ENCODE data around the gene ZDHHC11B.
"Not testable (repeated sequence)": the region's sequence is repeated elsewhere in the genome, so short reads cannot be mapped to it uniquely, and the experiment has no call there.

ZDHHC11B gene

GRCh38 chr5:763998-764781, 20.3 kb downstream of the ZDHHC11B start:
- H3K27ac ChIP-seq (ENCODE audit: extremely low read depth, low read depth, low read length) = no peak overlapping the region
- CTCF ChIA-PET = no interaction called here
- peaks cover 0 to 13% of the 10 kb centered on the region in 2 experiments; a peak in 1 of 3 replicates for H3K36me3 ChIP-seq (ENCODE audit: control insufficient read depth in 2 of 2, insufficient read depth in 1 of 2, low read length in 2 of 2)
- no peaks in the 10 kb centered on the region for H3K9me3 ChIP-seq (ENCODE audit: control insufficient read depth, insufficient read depth, low read depth, low read length)
- H3K4me3 ChIP-seq (ENCODE audit: low read depth, low read length) = no peak overlapping the region
- no peak for TF ChIP-seq IKZF3 (tag by site-specific recombination; IDR thresholded peaks at IDR 0.05)
- TF ChIP-seq GLI2 (tag by site-specific recombination; IDR thresholded peaks at IDR 0.05; ENCODE audit: borderline replicate concordance, low read depth) = no peak
- TF ChIP-seq ZNF292 (tag by site-specific recombination; IDR thresholded peaks at IDR 0.05; ENCODE audit: borderline replicate concordance, low read depth) = no peak
- TF ChIP-seq ZNF623 (tag by site-specific recombination; IDR thresholded peaks at IDR 0.05) = no peak
- TF ChIP-seq ZNF175 (tag by site-specific recombination; IDR thresholded peaks at IDR 0.05) = no peak
- no peak for TF ChIP-seq ZNF362 (tag by site-specific recombination; IDR thresholded peaks at IDR 0.05)
- no peak for TF ChIP-seq KLF7 (tag by site-specific recombination; IDR thresholded peaks at IDR 0.05; ENCODE audit: borderline replicate concordance)
- no peak for TF ChIP-seq ZNF747 (tag by site-specific recombination; IDR thresholded peaks at IDR 0.05)
- TF ChIP-seq ZEB2 (tag by site-specific recombination; IDR thresholded peaks at IDR 0.05) = no peak
- no peaks in the 10 kb centered on the region for H3K4me1 ChIP-seq (ENCODE audit: control insufficient read depth, insufficient read depth, low read length)
- POLR2A ChIA-PET = no interaction called here

- peak; percentile 80 for TF ChIP-seq ZNF664 (tag by site-specific recombination; IDR thresholded peaks at IDR 0.05)
- TF ChIP-seq, protein P1, sequence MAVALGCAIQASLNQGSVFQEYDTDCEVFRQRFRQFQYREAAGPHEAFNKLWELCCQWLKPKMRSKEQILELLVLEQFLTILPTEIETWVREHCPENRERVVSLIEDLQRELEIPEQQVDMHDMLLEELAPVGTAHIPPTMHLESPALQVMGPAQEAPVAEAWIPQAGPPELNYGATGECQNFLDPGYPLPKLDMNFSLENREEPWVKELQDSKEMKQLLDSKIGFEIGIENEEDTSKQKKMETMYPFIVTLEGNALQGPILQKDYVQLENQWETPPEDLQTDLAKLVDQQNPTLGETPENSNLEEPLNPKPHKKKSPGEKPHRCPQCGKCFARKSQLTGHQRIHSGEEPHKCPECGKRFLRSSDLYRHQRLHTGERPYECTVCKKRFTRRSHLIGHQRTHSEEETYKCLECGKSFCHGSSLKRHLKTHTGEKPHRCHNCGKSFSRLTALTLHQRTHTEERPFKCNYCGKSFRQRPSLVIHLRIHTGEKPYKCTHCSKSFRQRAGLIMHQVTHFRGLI (tag by site-specific recombination; IDR thresholded peaks at IDR 0.05) = no peak
These were observed 21.1 kb downstream of the ZDHHC11B start for GRCh38 chr5:763397-763796.

GRCh38 chr5:762996-763395, 21.5 kb downstream of the ZDHHC11B start:
- CTCF ChIA-PET = not testable (repeated sequence)

More at GRCh38 chr5:763397-763796, 21.1 kb downstream of the ZDHHC11B start:
- H3K4me1 ChIP-seq (ENCODE audit: control insufficient read depth, insufficient read depth, low read length) = no peaks in the 10 kb centered on the region
- H3K9me3 ChIP-seq (ENCODE audit: control insufficient read depth, insufficient read depth, low read depth, low read length) = no peaks in the 10 kb centered on the region
- no peak overlapping the region for H3K4me3 ChIP-seq (ENCODE audit: low read depth, low read length)
- H3K27ac ChIP-seq (ENCODE audit: extremely low read depth, low read depth, low read length) = no peak overlapping the region
- CTCF ChIA-PET = no interaction called here
- POLR2A ChIA-PET = no interaction called here
- peaks cover 0 to 13% of the 10 kb centered on the region in 2 experiments; a peak in 1 of 3 replicates for H3K36me3 ChIP-seq (ENCODE audit: control insufficient read depth in 2 of 2, insufficient read depth in 1 of 2, low read length in 2 of 2)

GRCh38 chr5:761854-762710, 22.4 kb downstream of the ZDHHC11B start:
- no peaks in the 10 kb centered on the region for H3K9me3 ChIP-seq (ENCODE audit: control insufficient read depth, insufficient read depth, low read depth, low read length)
- ChIA-PET CTCF (no interaction called here), POLR2A (no interaction called here)
- H3K27ac ChIP-seq (ENCODE audit: extremely low read depth, low read depth, low read length) = no peak overlapping the region
- TF ChIP-seq FEZF1 (tag by site-specific recombination; IDR thresholded peaks at IDR 0.05) = peak; percentile 88
- TF ChIP-seq, protein P2, sequence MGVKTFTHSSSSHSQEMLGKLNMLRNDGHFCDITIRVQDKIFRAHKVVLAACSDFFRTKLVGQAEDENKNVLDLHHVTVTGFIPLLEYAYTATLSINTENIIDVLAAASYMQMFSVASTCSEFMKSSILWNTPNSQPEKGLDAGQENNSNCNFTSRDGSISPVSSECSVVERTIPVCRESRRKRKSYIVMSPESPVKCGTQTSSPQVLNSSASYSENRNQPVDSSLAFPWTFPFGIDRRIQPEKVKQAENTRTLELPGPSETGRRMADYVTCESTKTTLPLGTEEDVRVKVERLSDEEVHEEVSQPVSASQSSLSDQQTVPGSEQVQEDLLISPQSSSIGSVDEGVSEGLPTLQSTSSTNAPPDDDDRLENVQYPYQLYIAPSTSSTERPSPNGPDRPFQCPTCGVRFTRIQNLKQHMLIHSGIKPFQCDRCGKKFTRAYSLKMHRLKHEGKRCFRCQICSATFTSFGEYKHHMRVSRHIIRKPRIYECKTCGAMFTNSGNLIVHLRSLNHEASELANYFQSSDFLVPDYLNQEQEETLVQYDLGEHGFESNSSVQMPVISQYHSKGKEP (tag by site-specific recombination; IDR thresholded peaks at IDR 0.05) = no peak
- H3K4me1 ChIP-seq (ENCODE audit: control insufficient read depth, insufficient read depth, low read length) = no peaks in the 10 kb centered on the region
- no peak overlapping the region for H3K4me3 ChIP-seq (ENCODE audit: low read depth, low read length)
- peaks cover 0 to 13% of the 10 kb centered on the region in 2 experiments; a peak in 1 of 3 replicates for H3K36me3 ChIP-seq (ENCODE audit: control insufficient read depth in 2 of 2, insufficient read depth in 1 of 2, low read length in 2 of 2)

More at GRCh38 chr5:762996-763395, 21.5 kb downstream of the ZDHHC11B start:
- H3K9me3 ChIP-seq (ENCODE audit: control insufficient read depth, insufficient read depth, low read depth, low read length); H3K4me3 ChIP-seq (ENCODE audit: low read depth, low read length); H3K27ac ChIP-seq (ENCODE audit: extremely low read depth, low read depth, low read length); H3K4me1 ChIP-seq (ENCODE audit: control insufficient read depth, insufficient read depth, low read length); POLR2A ChIA-PET: not testable (repeated sequence)
- peaks cover 0 to 13% of the 10 kb centered on the region in 2 experiments; a peak in 1 of 3 replicates for H3K36me3 ChIP-seq (ENCODE audit: control insufficient read depth in 2 of 2, insufficient read depth in 1 of 2, low read length in 2 of 2)
